HepG2 (cell line): ENCODE results near the gene CNNM2. TPM values are rescaled to one million over a fixed set of nuclear protein-coding genes. Genes with fewer than 3 reads are reported as not detected.

Experiments used
- IKZF4 ChIP-seq: sonication (generic); formaldehyde crosslinking; IDR thresholded peaks from 2 replicates; pipeline ENCODE4 v1.5.1; 2020; ENCODE audit warnings: borderline replicate concordance, mild to moderate bottlenecking, low read depth, missing genetic modification reagents; ENCODE audit errors: not compliant biosample characterization
- TEF ChIP-seq: sonication (generic); formaldehyde crosslinking; IDR thresholded peaks from 2 replicates; pipeline ENCODE4 v1.5.0; 2020; ENCODE audit warnings: missing genetic modification reagents
- U2AF1 ChIP-seq: fragments of 200-400 bp; formaldehyde crosslinking; optimal IDR thresholded peaks from 2 replicates; pipeline ENCODE3; 2017; ENCODE audit warnings: mild to moderate bottlenecking, low read depth, low read length
- YEATS2 ChIP-seq: sonication (generic); formaldehyde crosslinking; IDR thresholded peaks from 2 replicates; pipeline ENCODE4 v1.4.0; 2020; ENCODE audit warnings: missing genetic modification reagents, borderline replicate concordance
- ZNF460 ChIP-seq: sonication (generic); formaldehyde crosslinking; IDR thresholded peaks from 2 replicates; pipeline ENCODE4 v1.5.1; 2020; ENCODE audit warnings: missing genetic modification reagents, mild to moderate bottlenecking, borderline replicate concordance
- ZSCAN9 ChIP-seq: IDR thresholded peaks from 2 replicates; pipeline ENCODE4 v1.6.1; 2016; ENCODE audit warnings: borderline replicate concordance
- polyA plus RNA-seq, 8 experiments: library from polyadenylated mRNA; depleted of rRNA in 3 of 8; stranded (reverse) in 7 of 8; unstranded in 1 of 8; fragments of >200 nt; fragmentation: Illumina TruSeq in 4 of 8; extraction: Trizol in 4 of 8; gene quantifications; 2 replicates each; pipeline versions ENCODE4 v1.2.1 to v1.2.3, GENCODE V29; 2011 to 2016; ENCODE audit warnings: low read depth in 4 of 8, missing spikeins in 1 of 8, mixed read lengths in 1 of 8; ENCODE audit not compliant: insufficient read depth in 1 of 8
- total RNA-seq, 5 experiments: library from RNA; depleted of rRNA; stranded (reverse); fragments of >200 nt; fragmentation: Illumina TruSeq; extraction: Trizol; gene quantifications; 2 replicates each; pipeline ENCODE4 v1.2.3, GENCODE V29; 2016; ENCODE audit warnings: low read depth in 1 of 5
- TF ChIP-seq, protein P1 (sequence below), 2 experiments: sonication (generic) in 1 of 2; formaldehyde crosslinking in 1 of 2; IDR thresholded peaks; 2 replicates each; pipeline versions ENCODE4 v1.4.0 to v1.6.1; 2018 to 2020; ENCODE audit warnings: missing genetic modification reagents in 2 of 2, borderline replicate concordance in 1 of 2, low read depth in 1 of 2, mild to moderate bottlenecking in 1 of 2, missing biosample characterization in 1 of 2
- TF ChIP-seq, protein P2 (sequence below): sonication (generic); formaldehyde crosslinking; IDR thresholded peaks from 2 replicates; pipeline ENCODE4 v1.8.1; 2022; ENCODE audit warnings: mild to moderate bottlenecking, missing genetic modification reagents
- TF ChIP-seq, protein P3 (sequence below): sonication (generic); formaldehyde crosslinking; IDR thresholded peaks from 2 replicates; pipeline ENCODE4 v1.4.0; 2020; ENCODE audit warnings: missing genetic modification reagents

Gene CNNM2
- total and polyA plus RNA-seq, 2 of the 13 experiments (the other 11 are each of a cell fraction or from before 2014, with no cell fraction given) = 7.1 to 9.0 TPM

- TF ChIP-seq YEATS2 (CRISPR knock-in tag) = peak; percentile 53
- TF ChIP-seq, protein P1, sequence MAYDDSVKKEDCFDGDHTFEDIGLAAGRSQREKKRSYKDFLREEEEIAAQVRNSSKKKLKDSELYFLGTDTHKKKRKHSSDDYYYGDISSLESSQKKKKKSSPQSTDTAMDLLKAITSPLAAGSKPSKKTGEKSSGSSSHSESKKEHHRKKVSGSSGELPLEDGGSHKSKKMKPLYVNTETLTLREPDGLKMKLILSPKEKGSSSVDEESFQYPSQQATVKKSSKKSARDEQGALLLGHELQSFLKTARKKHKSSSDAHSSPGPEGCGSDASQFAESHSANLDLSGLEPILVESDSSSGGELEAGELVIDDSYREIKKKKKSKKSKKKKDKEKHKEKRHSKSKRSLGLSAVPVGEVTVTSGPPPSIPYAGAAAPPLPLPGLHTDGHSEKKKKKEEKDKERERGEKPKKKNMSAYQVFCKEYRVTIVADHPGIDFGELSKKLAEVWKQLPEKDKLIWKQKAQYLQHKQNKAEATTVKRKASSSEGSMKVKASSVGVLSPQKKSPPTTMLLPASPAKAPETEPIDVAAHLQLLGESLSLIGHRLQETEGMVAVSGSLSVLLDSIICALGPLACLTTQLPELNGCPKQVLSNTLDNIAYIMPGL (CRISPR knock-in tag; IDR thresholded peaks at IDR 0.05; ENCODE audit: borderline replicate concordance in 1 of 2, low read depth in 1 of 2) = peak; percentile 37 to 49; a peak in 2 of 4 replicates
- no peak for TF ChIP-seq ZNF460 (CRISPR knock-in tag)
- no peak for TF ChIP-seq TEF (CRISPR knock-in tag)
- no peak for TF ChIP-seq IKZF4 (CRISPR knock-in tag)
- TF ChIP-seq U2AF1 = peak; percentile 14
- TF ChIP-seq, protein P2, sequence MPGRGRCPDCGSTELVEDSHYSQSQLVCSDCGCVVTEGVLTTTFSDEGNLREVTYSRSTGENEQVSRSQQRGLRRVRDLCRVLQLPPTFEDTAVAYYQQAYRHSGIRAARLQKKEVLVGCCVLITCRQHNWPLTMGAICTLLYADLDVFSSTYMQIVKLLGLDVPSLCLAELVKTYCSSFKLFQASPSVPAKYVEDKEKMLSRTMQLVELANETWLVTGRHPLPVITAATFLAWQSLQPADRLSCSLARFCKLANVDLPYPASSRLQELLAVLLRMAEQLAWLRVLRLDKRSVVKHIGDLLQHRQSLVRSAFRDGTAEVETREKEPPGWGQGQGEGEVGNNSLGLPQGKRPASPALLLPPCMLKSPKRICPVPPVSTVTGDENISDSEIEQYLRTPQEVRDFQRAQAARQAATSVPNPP (CRISPR knock-in tag) = no peak
- TF ChIP-seq, protein P3, sequence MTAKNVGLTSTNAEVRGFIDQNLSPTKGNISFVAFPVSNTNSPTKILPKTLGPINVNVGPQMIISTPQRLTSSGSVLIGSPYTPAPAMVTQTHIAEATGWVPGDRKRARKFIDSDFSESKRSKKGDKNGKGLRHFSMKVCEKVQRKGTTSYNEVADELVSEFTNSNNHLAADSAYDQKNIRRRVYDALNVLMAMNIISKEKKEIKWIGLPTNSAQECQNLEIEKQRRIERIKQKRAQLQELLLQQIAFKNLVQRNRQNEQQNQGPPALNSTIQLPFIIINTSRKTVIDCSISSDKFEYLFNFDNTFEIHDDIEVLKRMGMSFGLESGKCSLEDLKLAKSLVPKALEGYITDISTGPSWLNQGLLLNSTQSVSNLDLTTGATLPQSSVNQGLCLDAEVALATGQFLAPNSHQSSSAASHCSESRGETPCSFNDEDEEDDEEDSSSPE (CRISPR knock-in tag) = peak; percentile 68
- TF ChIP-seq ZSCAN9 (CRISPR knock-in tag) = no peak
Measured at GRCh38 chr10:102917962-102918816, at the start of gene CNNM2 (continued).
